Activated naive CD8-positive, alpha-beta T cell (primary cell): Measurements from ENCODE around the gene DRC7.
A peak's percentile ranks its signal among the peaks of the same experiment; 100 is the strongest.
"Not testable (repeated sequence)": the region's sequence is repeated elsewhere in the genome, so short reads cannot be mapped to it uniquely, and the experiment has no call there.

Experiments
- H3K27ac Mint-ChIP-seq: one replicate; pipeline ENCODE4 v1.8.0; 2021; ENCODE audit warnings: mixed read lengths
- H3K27me3 Mint-ChIP-seq: one replicate; pipeline ENCODE4 v1.8.0; 2021; ENCODE audit warnings: mixed read lengths
- H3K36me3 Mint-ChIP-seq: one replicate; pipeline ENCODE4 v1.8.0; 2021; ENCODE audit warnings: mixed read lengths
- H3K4me1 Mint-ChIP-seq: one replicate; pipeline ENCODE4 v1.8.0; 2021; ENCODE audit warnings: low read depth, mixed read lengths
- H3K4me3 Mint-ChIP-seq: one replicate; pipeline ENCODE4 v1.8.0; 2021; ENCODE audit warnings: mild to moderate bottlenecking, mixed read lengths
- H3K9me3 Mint-ChIP-seq: one replicate; pipeline ENCODE4 v1.8.0; 2021; ENCODE audit warnings: low read depth, mixed read lengths

The DRC7 gene

GRCh38 chr16:57735755-57736418 is 41.3 kb downstream of the DRC7 start, which contains the start of gene KATNB1:
Gene KATNB1, plus strand, starts transcription at chr16:57735770. Its CDS starts 1,474 bp downstream, at chr16:57737244.
- Mint-ChIP-seq H3K4me3 (peak within 1 kb of the TSS; percentile 94), H3K36me3 (peaks cover 4% of the 10 kb centered on the region), H3K4me1 (peaks cover 24% of the 10 kb centered on the region), H3K27me3 (no peaks in the 10 kb centered on the region), H3K9me3 (no peaks in the 10 kb centered on the region), H3K27ac (peak within 1 kb of the TSS; percentile 98)

GRCh38 chr16:57736419-57737351 is 42.1 kb downstream of the DRC7 start:
- Mint-ChIP-seq H3K9me3 (no peaks in the 10 kb centered on the region), H3K27me3 (no peaks in the 10 kb centered on the region), H3K4me1 (peaks cover 24% of the 10 kb centered on the region), H3K4me3 (peak overlapping the region; percentile 94), H3K36me3 (peaks cover 4% of the 10 kb centered on the region), H3K27ac (peak overlapping the region; percentile 98)

DNA sequence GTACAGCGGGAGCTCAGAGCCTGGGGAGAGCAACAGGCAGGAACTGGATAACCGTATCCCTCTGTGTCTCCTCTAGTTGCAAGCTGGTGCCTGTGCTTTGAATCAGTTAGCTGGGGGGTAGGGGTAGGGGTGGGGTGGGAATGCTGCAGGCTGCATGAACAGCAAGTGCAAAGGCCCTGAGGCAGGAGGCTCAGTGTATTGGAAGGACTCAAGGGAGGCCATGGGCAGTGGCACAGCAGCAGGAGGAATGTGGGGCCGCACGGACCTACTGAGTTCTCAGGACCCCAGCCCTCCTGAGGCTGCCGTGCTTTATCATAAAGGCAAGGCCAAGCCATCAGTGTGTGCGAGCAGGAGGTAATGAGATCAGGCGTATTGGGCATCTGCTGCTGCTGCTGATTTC is 44.2 kb downstream of the DRC7 start:
- Mint-ChIP-seq H3K27ac (no peak overlapping the region), H3K9me3 (no peaks in the 10 kb centered on the region), H3K27me3 (no peaks in the 10 kb centered on the region), H3K36me3 (no peaks in the 10 kb centered on the region), H3K4me1 (peaks cover 24% of the 10 kb centered on the region), H3K4me3 (no peak overlapping the region)

DNA sequence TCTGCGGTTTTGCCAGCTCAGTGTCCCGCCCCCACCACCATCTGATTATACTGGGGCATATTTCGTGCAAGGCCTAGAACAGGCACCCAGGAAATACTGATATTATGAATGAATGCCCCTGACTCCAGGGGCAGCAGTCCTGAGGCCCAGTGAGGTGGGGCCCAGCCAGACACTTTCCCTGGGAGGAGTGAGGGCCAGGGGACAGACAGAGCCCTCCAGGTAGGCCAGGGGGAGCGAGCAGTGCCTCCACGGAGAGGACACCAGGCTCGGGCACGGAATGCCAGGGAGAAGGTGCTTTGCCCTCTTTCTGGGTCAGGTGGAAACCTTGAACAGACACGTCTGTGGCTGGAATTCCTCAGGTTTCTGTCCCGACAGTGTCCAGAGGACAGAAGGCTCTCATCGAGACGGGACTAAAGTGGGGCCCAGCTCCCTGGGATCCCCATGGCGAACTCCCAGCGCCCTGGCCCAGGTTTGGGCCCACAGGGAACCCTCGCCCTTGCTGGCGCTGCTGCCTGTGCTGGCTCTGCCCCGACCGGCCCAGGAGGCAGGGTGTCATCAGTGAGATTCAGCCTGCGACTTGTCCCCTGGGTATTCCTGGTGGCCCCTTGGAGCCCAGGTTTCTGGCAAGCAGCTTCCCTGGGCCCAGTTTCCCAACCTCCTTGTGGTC is 45.3 kb downstream of the DRC7 start:
- no peaks in the 10 kb centered on the region for H3K36me3 Mint-ChIP-seq
- H3K27ac Mint-ChIP-seq = no peak overlapping the region
- H3K9me3 Mint-ChIP-seq = no peaks in the 10 kb centered on the region
- no peaks in the 10 kb centered on the region for H3K27me3 Mint-ChIP-seq
- peaks cover 24% of the 10 kb centered on the region for H3K4me1 Mint-ChIP-seq
- no peak overlapping the region for H3K4me3 Mint-ChIP-seq

- Mint-ChIP-seq H3K4me3 (no peak overlapping the region), H3K4me1 (peaks cover 21% of the 10 kb centered on the region), H3K36me3 (no peaks in the 10 kb centered on the region)
Observed at GRCh38 chr16:57740423-57741071, 45.9 kb downstream of the DRC7 start.

DNA sequence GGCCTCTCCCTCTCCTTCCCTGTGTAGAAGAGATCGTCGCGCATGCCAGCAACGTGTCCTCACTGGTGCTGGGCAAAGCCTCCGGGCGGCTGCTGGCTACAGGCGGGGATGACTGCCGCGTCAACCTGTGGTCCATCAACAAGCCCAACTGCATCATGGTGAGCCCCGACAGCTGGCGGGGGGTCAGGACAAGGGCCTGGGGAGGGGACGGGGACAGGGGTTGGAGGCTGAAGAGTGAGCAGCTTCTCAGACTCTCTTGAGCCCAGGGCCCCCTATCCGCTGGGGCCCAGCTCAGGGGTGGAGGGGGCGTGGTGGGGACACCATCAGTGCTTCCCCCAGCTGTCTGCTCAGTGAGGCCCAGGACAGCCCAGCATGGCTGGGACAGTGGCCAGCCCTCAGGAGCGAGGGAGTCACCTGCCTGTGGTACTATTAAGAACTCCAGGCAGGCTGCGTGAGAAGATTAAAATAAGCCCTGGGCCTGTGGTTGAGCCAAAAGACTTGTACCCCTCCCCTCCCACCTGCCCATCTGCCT is 47.1 kb downstream of the DRC7 start:
- no peak overlapping the region for H3K4me3 Mint-ChIP-seq
- no peaks in the 10 kb centered on the region for H3K9me3 Mint-ChIP-seq
- H3K27ac Mint-ChIP-seq = no peak overlapping the region
- peaks cover 14% of the 10 kb centered on the region for H3K4me1 Mint-ChIP-seq
- H3K27me3 Mint-ChIP-seq = no peaks in the 10 kb centered on the region
- H3K36me3 Mint-ChIP-seq = peaks cover 2% of the 10 kb centered on the region

More at GRCh38 chr16:57740423-57741071, 45.9 kb downstream of the DRC7 start:
- Mint-ChIP-seq H3K27ac (no peak overlapping the region), H3K9me3 (no peaks in the 10 kb centered on the region), H3K27me3 (no peaks in the 10 kb centered on the region)

GRCh38 chr16:57742543-57742942 is 47.9 kb downstream of the DRC7 start:
- Mint-ChIP-seq H3K36me3 (peaks cover 2% of the 10 kb centered on the region), H3K4me1 (peaks cover 6% of the 10 kb centered on the region), H3K9me3 (no peaks in the 10 kb centered on the region), H3K4me3 (no peak overlapping the region), H3K27me3 (no peaks in the 10 kb centered on the region), H3K27ac (no peak overlapping the region)

- peaks cover 2% of the 10 kb centered on the region for H3K4me1 Mint-ChIP-seq
- H3K27me3 Mint-ChIP-seq = no peaks in the 10 kb centered on the region
- H3K4me3 Mint-ChIP-seq = no peak overlapping the region
- no peak overlapping the region for H3K27ac Mint-ChIP-seq
- peaks cover 2% of the 10 kb centered on the region for H3K36me3 Mint-ChIP-seq
- no peaks in the 10 kb centered on the region for H3K9me3 Mint-ChIP-seq
Observed at GRCh38 chr16:57743458-57743857, 48.9 kb downstream of the DRC7 start.

DNA sequence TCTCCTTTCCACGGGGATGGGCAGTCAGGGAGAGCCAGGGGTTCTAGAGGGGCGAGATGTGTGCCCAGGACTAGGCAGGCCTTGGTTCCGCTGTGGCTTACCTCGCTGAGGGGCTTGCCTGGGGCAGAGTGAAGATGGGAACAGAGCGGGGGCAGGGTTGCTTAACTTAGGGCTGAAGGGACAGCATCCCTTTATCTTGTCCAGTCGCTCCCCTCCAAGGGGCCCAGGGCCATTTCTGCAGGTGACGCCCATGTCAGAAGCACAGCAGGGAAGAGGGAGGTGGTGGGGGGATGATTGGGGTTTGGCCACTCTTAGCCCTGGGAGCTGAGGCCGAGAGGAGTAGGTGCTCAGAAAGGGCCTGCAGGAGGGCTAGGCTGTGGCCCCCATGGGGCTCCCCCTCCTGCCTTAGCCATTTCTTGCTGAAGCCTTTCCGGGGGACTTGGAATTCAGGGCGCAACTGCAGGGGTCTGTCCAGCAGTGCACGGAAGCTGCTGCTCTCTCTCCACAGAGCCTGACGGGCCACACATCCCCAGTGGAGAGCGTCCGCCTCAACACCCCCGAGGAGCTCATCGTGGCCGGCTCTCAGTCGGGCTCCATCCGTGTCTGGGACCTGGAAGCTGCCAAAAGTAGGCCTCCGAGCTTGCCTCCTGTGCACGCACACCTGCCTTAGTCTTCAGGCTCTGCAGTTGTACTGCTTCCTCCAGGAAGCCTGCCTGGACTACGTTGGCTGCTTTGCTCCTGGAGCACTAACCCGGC is 49.5 kb downstream of the DRC7 start:
- Mint-ChIP-seq H3K27ac (no peak overlapping the region), H3K27me3 (no peaks in the 10 kb centered on the region), H3K4me3 (no peak overlapping the region), H3K36me3 (peaks cover 2% of the 10 kb centered on the region), H3K9me3 (no peaks in the 10 kb centered on the region), H3K4me1 (no peaks in the 10 kb centered on the region)

DNA sequence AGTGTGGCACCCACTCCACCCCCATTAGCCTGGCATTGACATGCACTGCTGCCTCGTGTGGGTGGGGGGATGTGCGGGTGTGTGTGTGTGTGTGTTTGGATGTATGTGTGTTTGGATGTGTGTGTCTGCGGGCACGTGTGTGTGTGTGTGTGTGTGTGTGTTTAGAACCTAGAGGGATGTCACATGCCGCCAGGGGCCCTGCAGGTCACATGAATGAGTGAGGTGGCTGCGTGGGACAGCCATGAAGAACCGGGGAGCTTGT is 50.0 kb downstream of the DRC7 start:
- Mint-ChIP-seq H3K36me3 (peaks cover 2% of the 10 kb centered on the region), H3K9me3 (no peaks in the 10 kb centered on the region), H3K4me1 (no peaks in the 10 kb centered on the region), H3K27me3 (no peaks in the 10 kb centered on the region), H3K4me3 (no peak overlapping the region), H3K27ac (no peak overlapping the region)

- H3K4me1 Mint-ChIP-seq = no peaks in the 10 kb centered on the region
- no peaks in the 10 kb centered on the region for H3K27me3 Mint-ChIP-seq
- H3K9me3 Mint-ChIP-seq = no peaks in the 10 kb centered on the region
- H3K36me3 Mint-ChIP-seq = peaks cover 2% of the 10 kb centered on the region
- no peak overlapping the region for H3K4me3 Mint-ChIP-seq
- H3K27ac Mint-ChIP-seq = no peak overlapping the region
Observed at GRCh38 chr16:57745768-57746167, 51.2 kb downstream of the DRC7 start.

DNA sequence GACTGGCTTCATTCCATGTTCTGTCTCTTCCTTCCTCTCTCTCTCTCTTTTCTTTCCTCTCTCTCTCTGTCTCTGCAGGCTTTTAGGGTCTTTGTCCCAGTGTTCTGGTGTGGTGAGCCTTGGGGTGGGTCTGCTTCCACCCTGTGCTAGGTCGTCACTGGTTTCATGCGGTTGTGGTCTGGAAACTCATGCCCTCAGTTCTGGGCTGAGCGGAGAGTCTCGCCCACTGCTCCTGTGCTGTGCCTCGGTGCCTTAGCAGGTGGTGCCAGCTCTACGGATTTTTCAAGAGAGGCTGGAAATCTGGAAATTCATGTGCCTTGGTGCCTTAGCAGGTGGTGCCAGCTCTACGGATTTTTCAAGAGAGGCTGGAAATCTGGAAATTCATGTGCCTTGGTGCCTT is 51.7 kb downstream of the DRC7 start:
- H3K36me3 Mint-ChIP-seq, H3K27ac Mint-ChIP-seq, H3K27me3 Mint-ChIP-seq: not testable (repeated sequence)

GRCh38 chr16:57747091-57747490 is 52.5 kb downstream of the DRC7 start:
- Mint-ChIP-seq H3K27ac (no peak overlapping the region), H3K4me3 (no peak overlapping the region), H3K36me3 (peaks cover 2% of the 10 kb centered on the region), H3K4me1 (no peaks in the 10 kb centered on the region), H3K27me3 (no peaks in the 10 kb centered on the region), H3K9me3 (no peaks in the 10 kb centered on the region)

More for the DNA sequence above, 51.7 kb downstream of the DRC7 start:
- H3K9me3 Mint-ChIP-seq, H3K4me3 Mint-ChIP-seq, H3K4me1 Mint-ChIP-seq: not testable (repeated sequence)

GRCh38 chr16:57747496-57747895 is 52.9 kb downstream of the DRC7 start:
- Mint-ChIP-seq H3K4me3 (no peak overlapping the region), H3K4me1 (no peaks in the 10 kb centered on the region), H3K36me3 (peaks cover 2% of the 10 kb centered on the region), H3K27me3 (no peaks in the 10 kb centered on the region), H3K27ac (no peak overlapping the region), H3K9me3 (no peaks in the 10 kb centered on the region)
